ENCODE data around the gene ABCD3. TPM values are rescaled to one million over a fixed set of nuclear protein-coding genes. Genes with fewer than 3 reads are reported as not detected.

The ABCD3 gene
- polyA plus RNA-seq, 2 of the 4 experiments (the other 2 are of a cell fraction), result 31.3 to 44.8 TPM

DNA sequence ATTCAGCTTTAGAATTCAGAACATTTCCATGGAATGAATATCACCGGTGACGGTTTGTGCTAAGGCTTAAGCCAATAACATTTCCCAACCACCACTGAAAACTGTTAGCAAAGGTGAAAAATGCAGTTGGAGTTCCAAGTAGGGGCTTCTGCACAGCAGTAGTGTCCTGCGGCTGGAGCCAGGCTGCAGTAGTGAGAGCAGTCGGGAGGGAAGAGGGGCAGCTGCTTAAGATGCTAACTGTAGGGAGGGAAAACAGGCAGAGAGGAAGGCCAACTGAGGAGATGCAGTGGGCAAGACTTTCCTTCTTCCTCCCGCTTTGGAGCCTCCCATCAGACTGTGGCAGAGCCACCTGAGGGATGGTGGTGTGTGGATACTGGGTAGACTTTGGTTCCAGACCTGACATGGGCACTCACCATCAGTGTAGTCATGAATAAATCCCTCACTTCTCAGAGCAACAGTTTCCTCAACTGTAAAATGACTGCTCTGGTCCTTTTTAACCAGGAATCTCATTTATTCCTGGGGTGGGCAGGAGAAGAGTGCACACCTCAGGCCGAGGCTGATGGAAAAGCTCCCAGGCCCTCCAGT lies 120.1 kb downstream of the ABCD3 start:
- TF ChIP-seq SMC3 (IDR thresholded peaks at IDR 0.05), result no peak
- no peak for TF ChIP-seq POLR2A (IDR thresholded peaks at IDR 0.05; ENCODE audit: low read length)
- no peak for TF ChIP-seq CHD2 (IDR thresholded peaks at IDR 0.05; ENCODE audit: low read length, partially characterized antibody)
- TF ChIP-seq MAZ (IDR thresholded peaks at IDR 0.05; ENCODE audit: borderline replicate concordance, low read depth, low read length), result no peak
- TF ChIP-seq ZSCAN20 (CRISPR knock-in tag; IDR thresholded peaks at IDR 0.05), result no peak
- TF ChIP-seq ZNF302 (CRISPR knock-in tag; IDR thresholded peaks at IDR 0.05), result no peak
- no peak for FAIRE-seq
- WGBS (ENCODE audit: missing lambda C conversion rate), result 95% methylated on average over 5 of the region's 6 CpGs
- no peak overlapping the region; the same call in 2 of the 3 replicates for H3K4me2 ChIP-seq
- POLR2A ChIA-PET, result no interaction called here
- ATAC-seq, result no peak
- no peak overlapping the region for H3K4me3 ChIP-seq
- no peak for DNase-seq (ENCODE audit: low read depth in 1 of 2, low spot score in 1 of 2)
- H3K4me1 ChIP-seq, result peaks cover 15% of the 10 kb centered on the region
- CTCF ChIA-PET, result interaction anchor here (1.8 kb wide), 1 partner anchor 9 kb away, joined by 5 read pairs; no protein-coding TSS in a partner anchor
- H3K27ac ChIP-seq, result no peak overlapping the region
- H3K9me3 ChIP-seq, result no peaks in the 10 kb centered on the region

DNA sequence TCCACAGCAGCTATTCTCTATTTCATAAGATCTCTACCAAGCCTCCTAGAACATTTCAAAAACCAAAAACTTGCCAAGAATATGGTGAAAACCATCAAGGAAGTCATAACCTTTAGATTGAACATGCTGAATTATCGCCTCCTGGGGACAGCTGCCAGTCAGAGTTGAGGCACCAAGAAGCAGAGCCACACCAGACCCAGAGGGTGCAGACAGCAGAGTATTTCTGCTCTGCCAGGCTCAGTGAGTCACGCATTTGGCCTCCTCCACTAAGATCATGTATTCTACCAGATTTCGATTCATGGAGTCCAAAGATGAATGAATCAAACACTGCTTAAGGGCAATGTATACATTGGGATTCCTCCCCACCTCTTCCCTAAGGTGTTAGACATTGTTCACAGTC lies 121.3 kb downstream of the ABCD3 start:
- 63% methylated on average over 3 of the region's 3 CpGs for WGBS (ENCODE audit: missing lambda C conversion rate)
- no peak overlapping the region for H3K27ac ChIP-seq
- DNase-seq (ENCODE audit: low read depth in 1 of 2, low spot score in 1 of 2) (no peak), ATAC-seq (no peak), FAIRE-seq (no peak)
- TF ChIP-seq FOXS1 (CRISPR knock-in tag; IDR thresholded peaks at IDR 0.05), result no peak
- peaks cover 26% of the 10 kb centered on the region for H3K4me1 ChIP-seq
- no peaks in the 10 kb centered on the region for H3K9me3 ChIP-seq
- ChIA-PET CTCF (interaction anchor here (0.7 to 1.8 kb wide), 3 partner anchors 10 to 280 kb away, joined by 3 to 5 read pairs (median 3); no protein-coding TSS in a partner anchor), POLR2A (no interaction called here)
- H3K4me3 ChIP-seq, result no peak overlapping the region
- peak overlapping the region; percentile 94 for H3K4me2 ChIP-seq

DNA sequence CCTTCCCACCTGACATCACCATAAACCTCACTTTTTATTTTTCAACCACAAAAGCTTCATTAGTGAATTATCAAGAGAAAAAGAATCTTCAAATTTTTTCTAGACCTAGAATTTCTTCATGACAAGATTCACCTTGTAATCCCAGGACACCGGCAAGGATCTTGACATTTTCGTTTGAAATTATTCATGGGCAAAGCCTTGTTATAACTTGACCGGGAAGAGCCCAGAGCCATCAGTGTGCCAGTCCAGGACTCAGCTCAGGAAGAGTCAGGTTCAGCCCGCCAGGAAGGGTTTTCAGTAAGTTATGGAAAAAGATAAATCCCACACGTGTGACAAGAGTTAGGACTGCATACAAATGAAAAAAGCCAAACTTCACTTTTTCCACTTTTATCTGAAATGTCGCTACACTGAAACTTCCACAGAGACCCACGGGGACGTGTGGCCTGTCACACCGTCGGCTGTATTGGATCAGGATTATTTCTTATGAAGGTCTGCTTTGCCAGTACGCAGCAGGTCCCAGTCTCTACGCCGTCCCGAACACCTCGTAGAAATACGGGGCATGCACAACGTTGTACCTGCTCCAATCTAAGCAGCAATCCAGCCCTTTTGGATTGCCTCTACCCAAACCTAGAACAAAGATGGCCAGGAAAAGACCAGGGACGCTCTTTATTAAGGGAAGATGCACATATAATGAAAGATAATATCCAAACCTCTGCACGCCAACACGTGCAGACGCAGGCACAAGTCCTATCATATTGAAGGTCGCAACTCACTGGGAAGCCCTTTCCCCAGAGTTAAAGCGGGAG lies 122.5 kb downstream of the ABCD3 start:
- Histone ChIP-seq H3K4me3 (peak overlapping the region; percentile 85), H3K27ac (peak overlapping the region; percentile 88 to 95), H3K4me1 (peaks cover 38% of the 10 kb centered on the region), H3K4me2 (peak overlapping the region; percentile 94), H3K9me3 (no peaks in the 10 kb centered on the region)
- FAIRE-seq (no peak), DNase-seq (ENCODE audit: low read depth in 1 of 2, low spot score in 1 of 2) (no peak), ATAC-seq (peak; percentile 8 to 11; a peak in 4 of 6 replicates)
- TF ChIP-seq ZSCAN20 (CRISPR knock-in tag; IDR thresholded peaks at IDR 0.05), result no peak
- TF ChIP-seq, protein P1, sequence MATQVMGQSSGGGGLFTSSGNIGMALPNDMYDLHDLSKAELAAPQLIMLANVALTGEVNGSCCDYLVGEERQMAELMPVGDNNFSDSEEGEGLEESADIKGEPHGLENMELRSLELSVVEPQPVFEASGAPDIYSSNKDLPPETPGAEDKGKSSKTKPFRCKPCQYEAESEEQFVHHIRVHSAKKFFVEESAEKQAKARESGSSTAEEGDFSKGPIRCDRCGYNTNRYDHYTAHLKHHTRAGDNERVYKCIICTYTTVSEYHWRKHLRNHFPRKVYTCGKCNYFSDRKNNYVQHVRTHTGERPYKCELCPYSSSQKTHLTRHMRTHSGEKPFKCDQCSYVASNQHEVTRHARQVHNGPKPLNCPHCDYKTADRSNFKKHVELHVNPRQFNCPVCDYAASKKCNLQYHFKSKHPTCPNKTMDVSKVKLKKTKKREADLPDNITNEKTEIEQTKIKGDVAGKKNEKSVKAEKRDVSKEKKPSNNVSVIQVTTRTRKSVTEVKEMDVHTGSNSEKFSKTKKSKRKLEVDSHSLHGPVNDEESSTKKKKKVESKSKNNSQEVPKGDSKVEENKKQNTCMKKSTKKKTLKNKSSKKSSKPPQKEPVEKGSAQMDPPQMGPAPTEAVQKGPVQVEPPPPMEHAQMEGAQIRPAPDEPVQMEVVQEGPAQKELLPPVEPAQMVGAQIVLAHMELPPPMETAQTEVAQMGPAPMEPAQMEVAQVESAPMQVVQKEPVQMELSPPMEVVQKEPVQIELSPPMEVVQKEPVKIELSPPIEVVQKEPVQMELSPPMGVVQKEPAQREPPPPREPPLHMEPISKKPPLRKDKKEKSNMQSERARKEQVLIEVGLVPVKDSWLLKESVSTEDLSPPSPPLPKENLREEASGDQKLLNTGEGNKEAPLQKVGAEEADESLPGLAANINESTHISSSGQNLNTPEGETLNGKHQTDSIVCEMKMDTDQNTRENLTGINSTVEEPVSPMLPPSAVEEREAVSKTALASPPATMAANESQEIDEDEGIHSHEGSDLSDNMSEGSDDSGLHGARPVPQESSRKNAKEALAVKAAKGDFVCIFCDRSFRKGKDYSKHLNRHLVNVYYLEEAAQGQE (IDR thresholded peaks at IDR 0.05), result no peak
- TF ChIP-seq, protein P2, sequence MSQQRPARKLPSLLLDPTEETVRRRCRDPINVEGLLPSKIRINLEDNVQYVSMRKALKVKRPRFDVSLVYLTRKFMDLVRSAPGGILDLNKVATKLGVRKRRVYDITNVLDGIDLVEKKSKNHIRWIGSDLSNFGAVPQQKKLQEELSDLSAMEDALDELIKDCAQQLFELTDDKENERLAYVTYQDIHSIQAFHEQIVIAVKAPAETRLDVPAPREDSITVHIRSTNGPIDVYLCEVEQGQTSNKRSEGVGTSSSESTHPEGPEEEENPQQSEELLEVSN (IDR thresholded peaks at IDR 0.05; ENCODE audit: borderline replicate concordance, low read depth), result no peak
- TF ChIP-seq, protein P3, sequence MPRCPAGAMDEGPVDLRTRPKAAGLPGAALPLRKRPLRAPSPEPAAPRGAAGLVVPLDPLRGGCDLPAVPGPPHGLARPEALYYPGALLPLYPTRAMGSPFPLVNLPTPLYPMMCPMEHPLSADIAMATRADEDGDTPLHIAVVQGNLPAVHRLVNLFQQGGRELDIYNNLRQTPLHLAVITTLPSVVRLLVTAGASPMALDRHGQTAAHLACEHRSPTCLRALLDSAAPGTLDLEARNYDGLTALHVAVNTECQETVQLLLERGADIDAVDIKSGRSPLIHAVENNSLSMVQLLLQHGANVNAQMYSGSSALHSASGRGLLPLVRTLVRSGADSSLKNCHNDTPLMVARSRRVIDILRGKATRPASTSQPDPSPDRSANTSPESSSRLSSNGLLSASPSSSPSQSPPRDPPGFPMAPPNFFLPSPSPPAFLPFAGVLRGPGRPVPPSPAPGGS (IDR thresholded peaks at IDR 0.05), result no peak
- no peak for TF ChIP-seq RNF2 (IDR thresholded peaks at IDR 0.05; ENCODE audit: borderline replicate concordance, low read depth)
- TF ChIP-seq KDM1A (IDR thresholded peaks at IDR 0.05; ENCODE audit: low read depth), result no peak
- TF ChIP-seq TP53 (CRISPR knock-in tag; IDR thresholded peaks at IDR 0.05), result no peak
- TF ChIP-seq POLR2A (IDR thresholded peaks at IDR 0.05; ENCODE audit: low read length), result no peak
- TF ChIP-seq GATA3 (IDR thresholded peaks at IDR 0.05; ENCODE audit: borderline replicate concordance), result no peak
- TF ChIP-seq JUN (IDR thresholded peaks at IDR 0.05), result no peak
- TF ChIP-seq EHMT2 (IDR thresholded peaks at IDR 0.05; ENCODE audit: low read depth), result no peak
- 45% methylated on average over 23 of the region's 23 CpGs for WGBS (ENCODE audit: missing lambda C conversion rate)
- ChIA-PET POLR2A (interaction anchor here (1.1 kb wide), 1 partner anchor 59 kb away, joined by 3 read pairs; no protein-coding TSS in a partner anchor), CTCF (interaction anchor here (0.9 kb wide), 1 partner anchor 27 kb away, joined by 3 read pairs; no protein-coding TSS in a partner anchor)

Data from A549 (cell line).